Upper lobe of left lung (tissue), 6 donors: ENCODE results near the gene STIM2. TPM values are rescaled to one million over a fixed set of nuclear protein-coding genes. Genes with fewer than 3 reads are reported as not detected.
A peak's percentile ranks its signal among the peaks of the same experiment; 100 is the strongest.

Experiments used
- ATAC-seq, 2 donors: fragments of 200-7000 bp; cut with Tn5 transposase; one replicate each; pipeline ENCODE4 v1.9.1; 2022; ENCODE audit warnings: mild to moderate bottlenecking in 2 of 2, moderate library complexity in 2 of 2; ENCODE audit not compliant: low FRiP score in 2 of 2
- DNase-seq, 2 donors: peaks; one replicate each; pipeline ENCODE4 v3.0.0-alpha.2; 2019 to 2020
- H3K27ac ChIP-seq, 4 donors: fragments of 200-600 bp; sonication (generic); one replicate each; pipeline ENCODE4 v1.5.1; 2016 to 2019
- H3K27me3 ChIP-seq, 4 donors: fragments of 200-600 bp; sonication (generic); one replicate each; pipeline ENCODE4 v1.5.1; 2017 to 2019
- H3K36me3 ChIP-seq, 4 donors: fragments of 200-600 bp; sonication (generic); one replicate each; pipeline ENCODE4 v1.5.1; 2016 to 2019
- H3K4me1 ChIP-seq, 4 donors: fragments of 200-600 bp; sonication (generic); one replicate each; pipeline ENCODE4 v1.5.1; 2018 to 2019
- H3K4me3 ChIP-seq, 4 donors: fragments of 200-600 bp; sonication (generic); one replicate each; pipeline ENCODE4 v1.5.1; 2017 to 2019; ENCODE audit warnings: mild to moderate bottlenecking in 2 of 4, moderate library complexity in 1 of 4
- H3K9me3 ChIP-seq, 4 donors: fragments of 200-600 bp; sonication (generic); one replicate each; pipeline ENCODE4 v1.5.1; 2018 to 2019
- EP300 ChIP-seq, 4 donors: sonication (generic); formaldehyde crosslinking; IDR thresholded peaks; one replicate each; pipeline ENCODE4 v1.5.1; 2017; ENCODE audit warnings: antibody characterized with exemption in 4 of 4, control low read depth in 2 of 4
- POLR2A ChIP-seq, 4 donors: fragments of 450-650 bp; IDR thresholded peaks; one replicate each; pipeline ENCODE4 v1.5.1; 2016 to 2017; ENCODE audit warnings: antibody characterized with exemption in 4 of 4, mild to moderate bottlenecking in 2 of 4
- POLR2AphosphoS5 ChIP-seq, 2 donors: sonication (generic); formaldehyde crosslinking; IDR thresholded peaks; one replicate each; pipeline ENCODE4 v1.5.1; 2017; ENCODE audit warnings: antibody characterized with exemption in 2 of 2
- WGBS, 2 donors: methylation state at CpG; one replicate each; pipeline ENCODE4 v1.1.5; 2017 to 2018; 5-methylcytosine and 5-hydroxymethylcytosine counted together
- total RNA-seq, 6 donors: library from RNA; depleted of rRNA in 4 of 6; stranded (reverse); fragments of >200 nt in 4 of 6; gene quantifications; one replicate each; pipeline versions ENCODE4 v1.1.0 to v1.2.1, GENCODE V29; 2016 to 2021
- TF ChIP-seq, protein P1 (sequence below), 6 experiments: fragments of 450-650 bp in 4 of 6; fragments of 200-600 bp in 2 of 6; sonication (generic) in 2 of 6; IDR thresholded peaks; one replicate each; pipeline ENCODE4 v1.5.1; 2016 to 2019; ENCODE audit warnings: antibody characterized with exemption in 6 of 6
- donor health status: DM: no; HTN: no; CAD: no; lungs with moderate emphysema.
- donor health status: DM: no; HTN: yes; CAD: no; lungs with severe emphysema.

The STIM2 gene
- total RNA-seq, 6 donors from 2014 or later = 21.6 to 54.3 (median 37.8) TPM

DNA sequence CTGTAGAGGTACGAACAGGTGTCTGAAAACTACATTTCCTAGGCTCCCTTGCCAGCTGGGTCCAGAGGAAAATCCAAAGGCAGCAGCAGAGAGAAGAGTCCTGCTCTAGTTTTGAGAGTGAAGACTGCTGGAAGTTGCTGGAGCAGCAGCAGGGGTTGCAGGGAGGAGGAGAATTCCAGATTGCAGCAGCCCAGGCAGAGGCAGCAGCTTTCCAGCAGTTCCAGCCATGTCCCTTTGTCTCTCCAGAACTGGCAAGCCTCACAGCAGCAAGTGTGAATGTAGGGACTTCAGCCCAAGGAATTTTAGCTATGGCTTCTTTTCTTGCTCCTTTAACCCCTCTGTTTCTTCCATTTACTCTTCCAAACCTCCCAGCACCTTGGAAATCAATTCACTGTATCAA is 24.1 kb upstream of the STIM2 start:
- no peaks in the 10 kb centered on the region for H3K27me3 ChIP-seq
- no peak overlapping the region for H3K4me3 ChIP-seq
- H3K4me1 ChIP-seq = peaks cover 0 to 4% (median 2%) of the 10 kb centered on the region in 4 donors
- DNase-seq (no peak), ATAC-seq (no peak)
- H3K9me3 ChIP-seq = no peaks in the 10 kb centered on the region
- 76 to 94% methylated on average over 1 of the region's 1 CpG for WGBS, 2 donors
- no peak overlapping the region for H3K27ac ChIP-seq
- no peaks in the 10 kb centered on the region for H3K36me3 ChIP-seq
- no peak for TF ChIP-seq POLR2AphosphoS5 (IDR thresholded peaks at IDR 0.05)
- TF ChIP-seq EP300 (IDR thresholded peaks at IDR 0.05) = no peak
- TF ChIP-seq, protein P1, sequence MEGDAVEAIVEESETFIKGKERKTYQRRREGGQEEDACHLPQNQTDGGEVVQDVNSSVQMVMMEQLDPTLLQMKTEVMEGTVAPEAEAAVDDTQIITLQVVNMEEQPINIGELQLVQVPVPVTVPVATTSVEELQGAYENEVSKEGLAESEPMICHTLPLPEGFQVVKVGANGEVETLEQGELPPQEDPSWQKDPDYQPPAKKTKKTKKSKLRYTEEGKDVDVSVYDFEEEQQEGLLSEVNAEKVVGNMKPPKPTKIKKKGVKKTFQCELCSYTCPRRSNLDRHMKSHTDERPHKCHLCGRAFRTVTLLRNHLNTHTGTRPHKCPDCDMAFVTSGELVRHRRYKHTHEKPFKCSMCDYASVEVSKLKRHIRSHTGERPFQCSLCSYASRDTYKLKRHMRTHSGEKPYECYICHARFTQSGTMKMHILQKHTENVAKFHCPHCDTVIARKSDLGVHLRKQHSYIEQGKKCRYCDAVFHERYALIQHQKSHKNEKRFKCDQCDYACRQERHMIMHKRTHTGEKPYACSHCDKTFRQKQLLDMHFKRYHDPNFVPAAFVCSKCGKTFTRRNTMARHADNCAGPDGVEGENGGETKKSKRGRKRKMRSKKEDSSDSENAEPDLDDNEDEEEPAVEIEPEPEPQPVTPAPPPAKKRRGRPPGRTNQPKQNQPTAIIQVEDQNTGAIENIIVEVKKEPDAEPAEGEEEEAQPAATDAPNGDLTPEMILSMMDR (IDR thresholded peaks at IDR 0.05) = no peak
- TF ChIP-seq POLR2A (IDR thresholded peaks at IDR 0.05) = no peak

DNA sequence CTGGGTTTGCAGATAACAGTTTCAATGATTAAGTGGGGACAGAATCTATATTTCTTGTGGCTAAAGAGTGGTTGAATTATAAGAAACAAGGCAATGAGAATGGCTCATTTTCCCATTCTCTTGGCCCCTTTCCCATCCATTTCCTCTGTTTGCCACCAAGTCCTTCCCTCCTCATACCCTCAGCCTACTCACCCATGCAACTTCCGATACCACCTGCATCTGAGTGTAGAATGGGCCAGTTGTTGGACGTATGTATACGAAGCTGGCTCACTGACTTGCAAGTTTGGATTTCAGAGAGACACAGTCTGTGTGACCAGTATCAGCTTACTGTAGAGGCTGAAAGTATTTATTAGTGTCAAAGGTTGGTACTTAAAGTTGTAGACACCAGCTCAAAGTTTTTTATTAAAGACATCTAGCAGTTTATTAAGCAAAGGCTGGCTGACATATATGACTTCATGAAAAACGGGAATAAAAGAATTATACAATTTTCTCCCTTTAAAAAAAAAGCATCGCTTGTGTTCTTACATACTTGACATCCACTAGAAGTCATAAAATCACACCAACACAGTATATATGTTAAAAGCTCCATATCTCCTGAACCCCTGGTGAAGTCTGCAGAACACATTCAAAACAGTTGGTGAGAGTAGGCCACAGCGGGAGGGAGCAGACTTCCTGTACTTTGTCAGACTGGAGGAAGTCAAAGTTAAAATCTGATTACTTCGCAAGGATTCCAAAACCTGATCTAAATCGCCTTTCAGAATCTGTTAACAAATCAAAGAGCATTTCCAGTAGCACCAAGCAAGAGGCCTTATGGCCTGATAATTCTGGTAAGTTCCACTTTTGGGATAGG is 22.4 kb upstream of the STIM2 start:
- ATAC-seq (no peak), DNase-seq (no peak)
- H3K36me3 ChIP-seq = no peaks in the 10 kb centered on the region
- no peak overlapping the region for H3K4me3 ChIP-seq
- no peaks in the 10 kb centered on the region for H3K9me3 ChIP-seq
- H3K27me3 ChIP-seq = no peaks in the 10 kb centered on the region
- WGBS, 2 donors = 68 to 69% methylated on average over 8 of the region's 8 CpGs
- peaks cover 0 to 4% (median 2%) of the 10 kb centered on the region in 4 donors for H3K4me1 ChIP-seq
- TF ChIP-seq POLR2A (IDR thresholded peaks at IDR 0.05) (no peak), EP300 (IDR thresholded peaks at IDR 0.05) (no peak), POLR2AphosphoS5 (IDR thresholded peaks at IDR 0.05) (no peak)
- TF ChIP-seq, protein P1 (IDR thresholded peaks at IDR 0.05) = no peak
- peak overlapping the region in 1 of 4 donors; percentile 17 for H3K27ac ChIP-seq

DNA sequence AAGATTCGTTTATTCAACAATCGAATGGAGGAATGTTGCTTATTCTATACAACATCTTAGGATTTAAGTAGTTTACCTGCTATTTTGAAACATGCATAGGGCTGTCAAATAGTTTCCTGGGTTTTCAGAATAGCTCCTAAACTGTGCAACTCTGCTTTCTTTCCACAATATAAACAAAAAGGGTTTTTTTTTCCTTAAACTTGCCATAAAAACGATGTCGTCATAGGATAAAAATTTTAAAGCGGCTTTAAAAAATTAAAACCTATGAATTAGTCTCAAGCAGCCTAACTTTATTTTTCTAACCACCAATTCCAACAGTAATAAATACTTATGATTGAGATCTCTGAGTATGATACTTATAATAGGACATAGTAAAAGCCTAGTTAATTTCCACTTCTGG is 21.6 kb upstream of the STIM2 start:
- ATAC-seq (no peak), DNase-seq (no peak)
- Histone ChIP-seq H3K9me3 (no peaks in the 10 kb centered on the region), H3K4me1 (peaks cover 0 to 4% (median 2%) of the 10 kb centered on the region in 4 donors), H3K4me3 (no peak overlapping the region), H3K27me3 (no peaks in the 10 kb centered on the region), H3K36me3 (no peaks in the 10 kb centered on the region), H3K27ac (peak overlapping the region in 1 of 4 donors; percentile 17)
- 77 to 80% methylated on average over 5 of the region's 5 CpGs for WGBS, 2 donors
- TF ChIP-seq POLR2AphosphoS5 (IDR thresholded peaks at IDR 0.05) = no peak
- TF ChIP-seq EP300 (IDR thresholded peaks at IDR 0.05) = no peak
- no peak for TF ChIP-seq POLR2A (IDR thresholded peaks at IDR 0.05)
- TF ChIP-seq, protein P1 (IDR thresholded peaks at IDR 0.05) = no peak

DNA sequence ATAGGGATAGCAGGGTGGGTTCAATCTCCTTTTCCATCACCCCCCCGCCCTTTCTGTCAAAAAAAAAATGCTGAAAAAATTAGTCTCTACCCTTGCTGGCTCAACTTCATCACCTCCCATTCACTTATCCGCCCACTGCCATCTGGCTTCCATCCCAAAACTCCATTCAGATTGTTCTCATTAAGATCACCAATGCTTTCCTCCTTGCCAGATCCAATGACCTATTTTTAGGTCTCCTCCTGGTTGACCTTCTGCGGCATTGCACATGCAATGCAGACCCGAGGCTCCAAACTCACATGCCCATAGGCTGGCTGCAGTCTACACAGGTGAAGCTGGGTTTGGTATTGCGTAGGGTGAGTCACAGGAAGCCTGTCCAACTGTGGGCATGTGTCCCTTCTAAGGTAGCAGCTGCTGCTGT is 21.1 kb upstream of the STIM2 start:
- DNase-seq (no peak), ATAC-seq (no peak)
- H3K4me3 ChIP-seq = no peak overlapping the region
- H3K27ac ChIP-seq = no peak overlapping the region
- H3K4me1 ChIP-seq = peaks cover 0 to 4% (median 2%) of the 10 kb centered on the region in 4 donors
- TF ChIP-seq POLR2A (IDR thresholded peaks at IDR 0.05) (no peak), EP300 (IDR thresholded peaks at IDR 0.05) (no peak), POLR2AphosphoS5 (IDR thresholded peaks at IDR 0.05) (no peak)
- TF ChIP-seq, protein P1 (IDR thresholded peaks at IDR 0.05) = no peak
- H3K9me3 ChIP-seq = no peaks in the 10 kb centered on the region
- H3K27me3 ChIP-seq = no peaks in the 10 kb centered on the region
- 65 to 68% methylated on average over 5 of the region's 5 CpGs for WGBS, 2 donors
- no peaks in the 10 kb centered on the region for H3K36me3 ChIP-seq
